Glutamatergic neuron (in vitro differentiated cells): ENCODE results near the gene OR52N2. TPM values are rescaled to one million over a fixed set of nuclear protein-coding genes. Genes with fewer than 3 reads are reported as not detected.
A peak's percentile ranks its signal among the peaks of the same experiment; 100 is the strongest.

ENCODE experiments used
- DNase-seq: peaks from one replicate; pipeline ENCODE4 v3.0.0; 2022
- H3K27ac Mint-ChIP-seq: one replicate; pipeline ENCODE4 v1.8.0; 2020; ENCODE audit warnings: mild to moderate bottlenecking, mixed read lengths, inconsistent platforms; ENCODE audit not compliant: unreplicated experiment
- H3K27me3 Mint-ChIP-seq: one replicate; pipeline ENCODE4 v1.8.0; 2020; ENCODE audit warnings: mild to moderate bottlenecking, moderate library complexity, mixed read lengths, inconsistent platforms; ENCODE audit not compliant: unreplicated experiment
- H3K36me3 Mint-ChIP-seq: one replicate; pipeline ENCODE4 v1.8.0; 2020; ENCODE audit warnings: mild to moderate bottlenecking, mixed read lengths, inconsistent platforms; ENCODE audit not compliant: unreplicated experiment
- H3K4me1 Mint-ChIP-seq: one replicate; pipeline ENCODE4 v1.8.0; 2020; ENCODE audit warnings: mild to moderate bottlenecking, low read depth, mixed read lengths, inconsistent platforms; ENCODE audit not compliant: unreplicated experiment
- H3K4me3 Mint-ChIP-seq: one replicate; pipeline ENCODE4 v1.8.0; 2020; ENCODE audit warnings: mild to moderate bottlenecking, mixed read lengths, inconsistent platforms; ENCODE audit not compliant: unreplicated experiment
- H3K9me3 Mint-ChIP-seq: one replicate; pipeline ENCODE4 v1.8.0; 2020; ENCODE audit warnings: mild to moderate bottlenecking, moderate library complexity, mixed read lengths, inconsistent platforms; ENCODE audit not compliant: unreplicated experiment
- long read RNA-seq: library from polyadenylated mRNA; unstranded; transcript quantifications from one replicate; pipeline ENCODE4 v2.0.0, GENCODE V29; 2020; ENCODE audit not compliant: unreplicated experiment
- total RNA-seq: library from RNA; stranded (reverse); fragmentation: NEBNext Ultra II Directional; extraction: Animal tissue kit (Norgen Biotek cat#: 25700); gene quantifications from one replicate; pipeline ENCODE4 v1.2.1, GENCODE V29; 2021; ENCODE audit not compliant: unreplicated experiment
- TF ChIP-seq, protein P1 (sequence below): fragments of 200-600 bp; sonication (generic); IDR thresholded peaks from one replicate; pipeline ENCODE4 v1.5.0; 2021; ENCODE audit not compliant: partially characterized antibody, unreplicated experiment

Gene OR52N2
- not detected for total RNA-seq
- long read RNA-seq = 0 reads

DNA sequence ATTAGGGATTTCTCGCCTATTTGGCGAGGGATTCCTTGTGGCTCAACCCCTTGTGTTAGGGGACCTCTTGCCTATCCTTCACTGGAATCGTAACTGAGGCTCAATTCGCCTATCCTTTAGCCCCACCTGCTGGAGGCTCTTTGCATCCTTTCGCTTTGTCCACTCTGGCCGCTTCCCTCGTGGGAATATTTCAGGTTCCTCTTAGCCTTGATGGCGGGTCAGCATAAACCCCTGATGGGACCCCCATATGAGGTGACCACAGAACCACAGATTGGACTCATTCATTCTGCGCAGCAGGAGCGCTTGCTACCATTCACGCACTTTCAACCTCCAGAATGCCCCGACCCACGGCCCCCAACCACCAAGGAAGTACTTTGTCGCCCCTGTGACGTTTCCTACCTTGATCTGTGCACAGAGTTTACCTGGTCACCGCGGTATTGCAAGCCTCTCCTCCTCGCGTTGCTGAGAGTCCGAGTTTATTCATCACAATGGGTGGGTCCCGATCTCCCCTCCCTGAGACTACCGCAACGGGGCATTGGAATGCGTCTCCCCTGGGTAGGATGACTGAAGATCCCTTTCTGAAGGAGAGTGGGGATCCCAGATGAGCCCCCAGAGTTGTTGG, at the start of gene OR52N2:
Gene OR52N2, plus strand, starts transcription at position 425 of the 622 bp plus-strand sequence. CDS start 11,412 bp downstream, outside the sequence.
- DNase-seq = peak; percentile 71
- Mint-ChIP-seq H3K9me3 (no peaks in the 10 kb centered on the region), H3K36me3 (no peaks in the 10 kb centered on the region), H3K4me1 (no peaks in the 10 kb centered on the region), H3K4me3 (peak within 1 kb of the TSS; percentile 76), H3K27me3 (no peaks in the 10 kb centered on the region), H3K27ac (peak within 1 kb of the TSS; percentile 35)
- TF ChIP-seq, protein P1, sequence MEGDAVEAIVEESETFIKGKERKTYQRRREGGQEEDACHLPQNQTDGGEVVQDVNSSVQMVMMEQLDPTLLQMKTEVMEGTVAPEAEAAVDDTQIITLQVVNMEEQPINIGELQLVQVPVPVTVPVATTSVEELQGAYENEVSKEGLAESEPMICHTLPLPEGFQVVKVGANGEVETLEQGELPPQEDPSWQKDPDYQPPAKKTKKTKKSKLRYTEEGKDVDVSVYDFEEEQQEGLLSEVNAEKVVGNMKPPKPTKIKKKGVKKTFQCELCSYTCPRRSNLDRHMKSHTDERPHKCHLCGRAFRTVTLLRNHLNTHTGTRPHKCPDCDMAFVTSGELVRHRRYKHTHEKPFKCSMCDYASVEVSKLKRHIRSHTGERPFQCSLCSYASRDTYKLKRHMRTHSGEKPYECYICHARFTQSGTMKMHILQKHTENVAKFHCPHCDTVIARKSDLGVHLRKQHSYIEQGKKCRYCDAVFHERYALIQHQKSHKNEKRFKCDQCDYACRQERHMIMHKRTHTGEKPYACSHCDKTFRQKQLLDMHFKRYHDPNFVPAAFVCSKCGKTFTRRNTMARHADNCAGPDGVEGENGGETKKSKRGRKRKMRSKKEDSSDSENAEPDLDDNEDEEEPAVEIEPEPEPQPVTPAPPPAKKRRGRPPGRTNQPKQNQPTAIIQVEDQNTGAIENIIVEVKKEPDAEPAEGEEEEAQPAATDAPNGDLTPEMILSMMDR = peak; percentile 68

DNA sequence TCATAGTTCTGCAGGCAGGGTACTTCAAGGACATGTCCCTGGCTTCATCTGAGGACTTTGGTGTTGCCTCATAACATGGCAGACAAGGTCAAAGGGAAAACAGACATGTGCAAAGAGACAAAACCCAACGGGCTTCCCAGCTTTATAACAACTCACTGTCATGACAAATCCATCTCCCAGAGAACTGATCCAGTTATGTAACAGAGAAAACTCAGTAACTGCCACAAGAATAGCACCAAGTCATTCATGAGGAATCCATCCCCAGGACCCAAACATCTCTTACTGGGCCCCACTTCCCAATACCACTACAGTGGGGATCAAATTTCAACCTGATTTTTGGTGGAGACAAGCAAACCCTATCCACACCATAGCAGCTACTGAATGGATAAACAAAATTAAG, 41.7 kb upstream of the OR52N2 start:
- TF ChIP-seq, protein P1 = no peak
- no peaks in the 10 kb centered on the region for H3K4me1 Mint-ChIP-seq
- no peaks in the 10 kb centered on the region for H3K27me3 Mint-ChIP-seq
- H3K9me3 Mint-ChIP-seq = no peaks in the 10 kb centered on the region
- H3K27ac Mint-ChIP-seq = no peak overlapping the region
- no peak overlapping the region for H3K4me3 Mint-ChIP-seq
- no peak for DNase-seq
- H3K36me3 Mint-ChIP-seq = no peaks in the 10 kb centered on the region

DNA sequence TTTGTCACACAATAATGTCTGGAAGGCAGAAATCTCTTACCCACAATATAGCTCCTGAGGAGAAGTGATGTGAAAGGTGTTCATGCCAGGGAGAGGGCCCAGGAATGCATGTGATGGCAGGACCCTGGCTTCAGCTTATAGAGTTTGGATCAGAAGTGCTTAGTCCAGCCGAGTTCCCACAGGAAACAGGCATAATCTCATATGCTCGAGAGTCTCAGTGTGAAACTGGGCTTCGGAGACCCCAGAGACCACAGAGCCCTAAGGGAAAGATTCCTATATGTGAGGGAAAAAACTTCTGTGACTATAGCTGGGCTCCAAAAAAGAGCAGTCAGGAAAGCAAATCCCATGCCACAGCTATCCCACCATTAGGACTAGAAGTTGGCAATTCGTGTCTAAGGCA, 25.5 kb upstream of the OR52N2 start, which contains the start of gene OR52N5:
Gene OR52N5, minus strand, starts transcription at position 101 of the 400 bp plus-strand sequence. CDS start 4,721 bp downstream, outside the sequence.
- Mint-ChIP-seq H3K27ac (no peak within 1 kb of the TSS), H3K36me3 (no peaks in the 10 kb centered on the region), H3K4me3 (no peak within 1 kb of the TSS), H3K27me3 (no peaks in the 10 kb centered on the region), H3K9me3 (no peaks in the 10 kb centered on the region), H3K4me1 (no peaks in the 10 kb centered on the region)
- TF ChIP-seq, protein P1 = no peak
- DNase-seq = no peak

DNA sequence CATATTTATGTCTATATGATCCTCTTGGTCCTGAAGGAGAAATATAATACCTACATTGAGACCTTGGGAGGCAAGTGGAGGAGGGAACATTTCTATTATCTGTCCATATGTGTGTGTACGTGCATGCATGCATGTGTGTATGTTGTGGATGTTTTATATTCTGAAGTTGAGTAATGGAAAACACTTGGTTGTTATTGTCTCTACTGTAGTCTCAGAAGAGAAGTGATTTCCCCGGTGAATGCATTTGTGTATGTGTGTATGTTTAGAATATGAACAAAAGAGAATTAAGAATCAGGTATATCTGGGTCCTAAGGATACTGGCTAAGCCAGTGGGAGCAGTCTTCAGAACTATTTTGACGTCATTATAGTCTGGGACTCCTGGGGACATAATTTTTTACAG, 17.6 kb upstream of the OR52N2 start, which contains the start of gene OR52N1:
Gene OR52N1, minus strand, starts transcription at position 101 of the 400 bp plus-strand sequence. CDS start 2,449 bp downstream, outside the sequence.
- Mint-ChIP-seq H3K27me3 (no peaks in the 10 kb centered on the region), H3K4me1 (no peaks in the 10 kb centered on the region)

DNA sequence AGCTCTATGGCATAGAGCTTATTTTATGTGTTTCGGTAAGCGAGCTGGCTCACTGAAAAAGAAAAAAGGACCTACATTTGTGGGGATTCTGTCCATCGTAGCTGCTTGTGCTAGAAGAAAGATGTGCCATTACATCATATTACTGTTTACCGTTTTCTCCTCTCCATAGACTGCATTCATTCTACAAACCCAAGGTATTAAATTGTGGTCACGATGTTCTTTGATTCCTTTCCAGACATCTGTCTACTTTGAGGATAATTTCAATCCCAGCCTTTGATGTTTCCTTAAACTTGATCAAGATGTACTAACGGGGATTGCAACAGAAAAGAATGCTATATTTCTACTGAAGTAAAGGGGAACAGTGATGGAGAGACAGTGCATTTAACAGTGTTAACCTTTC, 12.2 kb upstream of the OR52N2 start:
- Mint-ChIP-seq H3K4me3 (no peak overlapping the region), H3K4me1 (no peaks in the 10 kb centered on the region), H3K27ac (no peak overlapping the region), H3K36me3 (no peaks in the 10 kb centered on the region), H3K9me3 (no peaks in the 10 kb centered on the region), H3K27me3 (no peaks in the 10 kb centered on the region)
- TF ChIP-seq, protein P1 = no peak
- no peak for DNase-seq

More for the DNA sequence above, 17.6 kb upstream of the OR52N2 start, which contains the start of gene OR52N1:
- TF ChIP-seq, protein P1 = no peak
- Mint-ChIP-seq H3K36me3 (no peaks in the 10 kb centered on the region), H3K4me3 (no peak within 1 kb of the TSS), H3K9me3 (no peaks in the 10 kb centered on the region), H3K27ac (no peak within 1 kb of the TSS)
- DNase-seq = no peak
